GM12872 (cell line): ENCODE data around the gene EMC10.
A peak's percentile ranks its signal among the peaks of the same experiment; 100 is the strongest.

ENCODE experiments used
- TF ChIP-seq, protein P1 (sequence below): IDR thresholded peaks from 3 replicates; pipeline ENCODE4 v1.5.1; 2011; ENCODE audit warnings: low read depth, mild to moderate bottlenecking, low read length, moderate library complexity; ENCODE audit not compliant: insufficient read depth

Gene EMC10

GRCh38 chr19:50475736-50476223, 527 bp upstream of the EMC10 start:
- TF ChIP-seq, protein P1, sequence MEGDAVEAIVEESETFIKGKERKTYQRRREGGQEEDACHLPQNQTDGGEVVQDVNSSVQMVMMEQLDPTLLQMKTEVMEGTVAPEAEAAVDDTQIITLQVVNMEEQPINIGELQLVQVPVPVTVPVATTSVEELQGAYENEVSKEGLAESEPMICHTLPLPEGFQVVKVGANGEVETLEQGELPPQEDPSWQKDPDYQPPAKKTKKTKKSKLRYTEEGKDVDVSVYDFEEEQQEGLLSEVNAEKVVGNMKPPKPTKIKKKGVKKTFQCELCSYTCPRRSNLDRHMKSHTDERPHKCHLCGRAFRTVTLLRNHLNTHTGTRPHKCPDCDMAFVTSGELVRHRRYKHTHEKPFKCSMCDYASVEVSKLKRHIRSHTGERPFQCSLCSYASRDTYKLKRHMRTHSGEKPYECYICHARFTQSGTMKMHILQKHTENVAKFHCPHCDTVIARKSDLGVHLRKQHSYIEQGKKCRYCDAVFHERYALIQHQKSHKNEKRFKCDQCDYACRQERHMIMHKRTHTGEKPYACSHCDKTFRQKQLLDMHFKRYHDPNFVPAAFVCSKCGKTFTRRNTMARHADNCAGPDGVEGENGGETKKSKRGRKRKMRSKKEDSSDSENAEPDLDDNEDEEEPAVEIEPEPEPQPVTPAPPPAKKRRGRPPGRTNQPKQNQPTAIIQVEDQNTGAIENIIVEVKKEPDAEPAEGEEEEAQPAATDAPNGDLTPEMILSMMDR = no peak

GRCh38 chr19:50476907-50477238, 566 bp downstream of the EMC10 start:
- TF ChIP-seq, protein P1 = no peak

DNA sequence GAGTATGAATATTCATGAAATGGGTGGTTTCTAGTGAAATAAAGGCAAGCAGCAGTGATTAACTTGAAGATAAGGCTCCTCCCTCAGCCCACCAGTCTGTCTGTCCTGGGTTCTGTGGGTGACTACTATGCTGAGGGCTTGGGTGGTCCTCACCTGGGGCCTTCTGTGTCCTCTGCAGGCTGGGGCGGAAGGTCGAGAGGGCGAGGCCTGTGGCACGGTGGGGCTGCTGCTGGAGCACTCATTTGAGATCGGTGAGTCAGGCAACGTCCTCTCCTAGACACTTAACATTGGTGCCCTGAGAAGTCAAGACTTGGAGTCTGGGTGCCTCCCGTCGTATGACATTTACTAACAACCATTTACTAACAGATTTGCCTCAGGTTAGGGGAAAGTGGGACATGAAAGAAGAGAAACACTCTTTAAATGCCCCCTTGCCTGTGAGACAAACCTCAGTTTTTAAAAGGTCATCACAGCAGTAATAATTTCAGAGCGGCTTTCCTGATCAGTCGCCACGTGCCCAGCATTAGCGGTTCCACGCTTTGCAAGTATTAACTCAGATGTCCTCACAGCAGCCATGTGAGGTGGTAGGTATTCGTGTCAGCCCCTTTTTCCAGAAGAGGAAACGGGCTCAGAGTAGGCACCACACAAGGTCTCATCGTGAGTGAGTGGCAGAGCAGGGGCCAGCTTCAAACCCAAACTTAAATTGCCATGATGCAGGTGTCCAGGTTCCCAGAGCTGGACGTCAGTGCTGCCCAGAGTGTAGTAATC, 1.6 kb downstream of the EMC10 start:
- TF ChIP-seq, protein P1 = no peak

GRCh38 chr19:50478901-50479715, 2.8 kb downstream of the EMC10 start:
- TF ChIP-seq, protein P1 = peak; percentile 82

DNA sequence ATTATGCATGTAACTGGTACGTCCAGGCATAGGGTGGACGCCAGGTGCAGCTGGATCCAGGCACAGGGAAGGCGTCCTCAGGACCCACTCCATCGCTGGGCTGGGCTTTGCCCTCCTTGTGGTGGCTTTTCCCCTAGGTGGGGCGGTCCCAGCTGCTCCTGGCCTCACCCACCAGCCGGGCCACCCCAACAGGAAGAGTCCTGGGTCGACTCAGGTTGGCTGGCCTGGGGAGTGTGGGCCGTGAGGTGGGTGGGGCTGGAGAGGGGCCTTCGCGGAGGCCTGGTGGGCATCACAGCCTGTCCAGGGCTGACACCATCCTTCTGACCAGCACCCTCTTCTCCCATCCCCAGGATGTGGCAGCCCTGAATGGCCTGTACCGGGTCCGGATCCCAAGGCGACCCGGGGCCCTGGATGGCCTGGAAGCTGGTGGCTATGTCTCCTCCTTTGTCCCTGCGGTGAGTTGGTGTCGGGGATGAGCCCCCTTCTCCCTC, 3.5 kb downstream of the EMC10 start:
- TF ChIP-seq, protein P1 = no peak

- TF ChIP-seq, protein P1 = no peak
These were observed 4.2 kb downstream of the EMC10 start for GRCh38 chr19:50480281-50481111.
